Adrenal gland (tissue), 5 donors: Measurements from ENCODE around the gene PRC1.

ENCODE experiments used
- CTCF ChIP-seq, 6 experiments: fragments of 450-650 bp in 4 of 6; fragments of 200-600 bp in 2 of 6; sonication (generic) in 1 of 6; IDR thresholded peaks; 1 replicate in 5 of 6; 2 replicates in 1 of 6; pipeline versions ENCODE4 v1.5.1 to v1.8.0; 2016 to 2021; ENCODE audit warnings: antibody characterized with exemption in 6 of 6, mild to moderate bottlenecking in 2 of 6, moderate library complexity in 1 of 6
- POLR2A ChIP-seq, 2 donors: fragments of 450-650 bp; IDR thresholded peaks; one replicate each; pipeline ENCODE4 v1.6.1; 2017; ENCODE audit warnings: antibody characterized with exemption in 2 of 2, mild to moderate bottlenecking in 2 of 2, moderate library complexity in 1 of 2
- donor health status: DM: no; HTN: no; CAD: no.

- TF ChIP-seq POLR2A (IDR thresholded peaks at IDR 0.05) (no peak), CTCF (IDR thresholded peaks at IDR 0.05) (no peak)
These were observed 33.3 kb upstream of the PRC1 start for GRCh38 chr15:91027677-91028076.
